SK-N-SH (cell line): Measurements from ENCODE around the gene BMP7. TPM values are rescaled to one million over a fixed set of nuclear protein-coding genes. Genes with fewer than 3 reads are reported as not detected.

Experiments used
- CTCF ChIA-PET: fragments of 300-600, 350-600 bp; formaldehyde crosslinking; extraction: SDS; loops from one replicate; lab custom pipeline; 2021; lab: Yijun Ruan, JAX
- POLR2A ChIA-PET: fragments of 350-600 bp; sonication (Branson Sonifier 250); formaldehyde crosslinking; extraction: SDS; loops from one replicate; lab custom pipeline; 2020; ENCODE audit warnings: antibody characterized with exemption, inconsistent platforms; lab: Yijun Ruan, JAX
- DNase-seq: peaks from one replicate; pipeline ENCODE4 v3.0.0; 2012
- H2AFZ ChIP-seq: fragments of 200-600 bp; sonication (generic); 2 replicates; pipeline ENCODE4 v1.8.1; 2016; ENCODE audit warnings: antibody characterized with exemption, mild to moderate bottlenecking, low read depth
- H3F3A ChIP-seq: fragments of 200-600 bp; sonication (generic); replicated peaks from 2 replicates; pipeline ENCODE3; 2016; ENCODE audit warnings: antibody characterized with exemption, mild to moderate bottlenecking; ENCODE audit not compliant: insufficient read depth
- H3K27ac ChIP-seq, 2 experiments: fragments of 200-500 bp in 1 of 2; fragments of 200-600 bp in 1 of 2; sonication (Bioruptor generic) in 1 of 2; sonication (generic), shearing (Covaris generic) in 1 of 2; 2 replicates each; pipeline versions ENCODE4 v1.5.1 to v1.6.1; 2014 to 2016; ENCODE audit warnings: low read depth in 2 of 2, inconsistent platforms in 1 of 2, low read length in 1 of 2, mild to moderate bottlenecking in 1 of 2, mixed read lengths in 1 of 2
- H3K27me3 ChIP-seq: fragments of 200-600 bp; sonication (generic), shearing (Covaris generic); 2 replicates; pipeline ENCODE4 v1.6.1; 2016; ENCODE audit warnings: mixed run types; ENCODE audit not compliant: insufficient read depth
- H3K36me3 ChIP-seq, 2 experiments: fragments of 200-500 bp in 1 of 2; fragments of 200-600 bp in 1 of 2; sonication (Bioruptor generic) in 1 of 2; sonication (generic) in 1 of 2; replicated peaks in 1 of 2; 2 replicates each; pipeline versions ENCODE3 to v1.5.1; 2014 to 2016; ENCODE audit warnings: low read length in 1 of 2, mild to moderate bottlenecking in 1 of 2; ENCODE audit not compliant: insufficient read depth in 2 of 2, control insufficient read depth in 1 of 2
- H3K4me1 ChIP-seq, 2 experiments: fragments of 200-500 bp in 1 of 2; fragments of 200-600 bp in 1 of 2; sonication (Bioruptor generic) in 1 of 2; sonication (generic), shearing (Covaris generic) in 1 of 2; 2 replicates each; pipeline versions ENCODE4 v1.5.1 to v1.6.1; 2014 to 2016; ENCODE audit warnings: low read depth in 1 of 2, low read length in 1 of 2, mixed run types in 1 of 2; ENCODE audit not compliant: insufficient read depth in 2 of 2, control insufficient read depth in 1 of 2
- H3K4me2 ChIP-seq: fragments of 200-600 bp; sonication (generic), shearing (Covaris generic); 2 replicates; pipeline ENCODE4 v1.6.1; 2017; ENCODE audit warnings: mixed run types
- H3K4me3 ChIP-seq, 2 experiments: fragments of 200-500 bp in 1 of 2; fragments of 200-600 bp in 1 of 2; sonication (Bioruptor generic) in 1 of 2; sonication (generic), shearing (Covaris generic) in 1 of 2; 2 replicates each; pipeline versions ENCODE4 v1.5.1 to v1.8.1; 2014 to 2016; ENCODE audit warnings: low read depth in 2 of 2, inconsistent platforms in 1 of 2, low read length in 1 of 2, mild to moderate bottlenecking in 1 of 2, mixed read lengths in 1 of 2, moderate library complexity in 1 of 2
- H3K79me2 ChIP-seq: fragments of 200-600 bp; sonication (generic); 2 replicates; pipeline ENCODE4 v1.8.1; 2017; ENCODE audit warnings: mild to moderate bottlenecking; ENCODE audit not compliant: insufficient read depth
- H3K9ac ChIP-seq: fragments of 200-600 bp; sonication (generic); 2 replicates; pipeline ENCODE4 v1.6.1; 2017; ENCODE audit warnings: mixed run types
- H3K9me2 ChIP-seq: fragments of 200-600 bp; sonication (generic); 2 replicates; pipeline ENCODE4 v1.6.1; 2017; ENCODE audit warnings: mixed run types
- H3K9me3 ChIP-seq: fragments of 200-600 bp; sonication (generic); 2 replicates; pipeline ENCODE4 v1.6.1; 2017; ENCODE audit warnings: mixed run types, mild to moderate bottlenecking, moderate library complexity
- H4K20me1 ChIP-seq: fragments of 200-600 bp; sonication (generic); 2 replicates; pipeline ENCODE4 v1.6.1; 2017; ENCODE audit warnings: mild to moderate bottlenecking, mixed run types; ENCODE audit not compliant: insufficient read depth
- CHD2 ChIP-seq: fragments of 150-350 bp; IDR thresholded peaks from 2 replicates; pipeline ENCODE4 v1.6.1; 2018; ENCODE audit warnings: low read length; ENCODE audit not compliant: partially characterized antibody
- FOXJ3 ChIP-seq: sonication (generic); formaldehyde crosslinking; IDR thresholded peaks from 2 replicates; pipeline ENCODE4 v1.5.1; 2020; ENCODE audit warnings: mild to moderate bottlenecking, missing genetic modification reagents
- FOXM1 ChIP-seq: IDR thresholded peaks from 2 replicates; pipeline ENCODE4 v1.4.0; 2012; ENCODE audit warnings: low read depth, mild to moderate bottlenecking
- GABPA ChIP-seq: IDR thresholded peaks from 2 replicates; pipeline ENCODE4 v1.4.0; 2012; ENCODE audit warnings: low read depth, mild to moderate bottlenecking
- GATA2 ChIP-seq: sonication (generic); formaldehyde crosslinking; IDR thresholded peaks from 2 replicates; pipeline ENCODE4 v1.5.0; 2020; ENCODE audit warnings: mild to moderate bottlenecking, missing genetic modification reagents
- IRF3 ChIP-seq: fragments of 150-350 bp; IDR thresholded peaks from 2 replicates; pipeline ENCODE4 v1.6.1; 2016; ENCODE audit warnings: mild to moderate bottlenecking, low read depth, low read length
- JUND ChIP-seq: IDR thresholded peaks from 2 replicates; pipeline ENCODE4 v1.4.0; 2012
- NFIC ChIP-seq: IDR thresholded peaks from 2 replicates; pipeline ENCODE4 v1.4.0; 2012; ENCODE audit warnings: borderline replicate concordance
- PBX3 ChIP-seq: IDR thresholded peaks from 2 replicates; pipeline ENCODE4; 2012
- POLR2AphosphoS5 ChIP-seq: IDR thresholded peaks from 2 replicates; pipeline ENCODE4 v1.6.1; 2012; ENCODE audit warnings: low read depth, low read length
- RAD21 ChIP-seq: IDR thresholded peaks from 2 replicates; pipeline ENCODE4 v1.6.1; 2012; ENCODE audit warnings: mild to moderate bottlenecking, low read length
- REST ChIP-seq: IDR thresholded peaks from 2 replicates; pipeline ENCODE4 v1.6.1; 2012; ENCODE audit warnings: mild to moderate bottlenecking, low read depth, low read length, moderate library complexity
- RFX5 ChIP-seq: IDR thresholded peaks from 2 replicates; pipeline ENCODE4 v1.6.1; 2012; ENCODE audit warnings: mild to moderate bottlenecking, improper control_type of control experiment, low read length
- USF1 ChIP-seq: IDR thresholded peaks from 2 replicates; pipeline ENCODE4 v1.4.0; 2012; ENCODE audit warnings: low read depth, borderline replicate concordance
- ZBTB33 ChIP-seq: IDR thresholded peaks from 2 replicates; pipeline ENCODE4 v1.4.0; 2012; ENCODE audit warnings: low read depth, borderline replicate concordance
- WGBS: methylation state at CpG from one replicate; pipeline ENCODE4 v1.1.6; 2017; ENCODE audit warnings: low lambda C conversion rate; 5-methylcytosine and 5-hydroxymethylcytosine counted together
- polyA plus RNA-seq, 3 experiments: library from polyadenylated mRNA; depleted of rRNA; stranded (reverse); fragments of >200 nt; gene quantifications; 2 replicates each; pipeline ENCODE4 v1.2.3, GENCODE V29; 2012

The BMP7 gene
- polyA plus RNA-seq, 1 of the 3 experiments (the other 2 are of a cell fraction) = not detected

- TF ChIP-seq REST = no peak
- peak; percentile 61 for TF ChIP-seq CHD2
- TF ChIP-seq FOXJ3 = peak; percentile 89
- no peak for TF ChIP-seq POLR2AphosphoS5
- TF ChIP-seq NFIC = no peak
Measured at GRCh38 chr20:57241363-57241991, 25.0 kb downstream of the BMP7 start (continued).

- Histone ChIP-seq H3K4me3 (no peak overlapping the region), H3K27ac (peak overlapping the region in 1 of 2 experiments; percentile 95; a peak in 2 of 4 replicates), H4K20me1 (no peaks in the 10 kb centered on the region), H3K27me3 (no peaks in the 10 kb centered on the region), H3K9ac (no peak overlapping the region), H3K9me3 (no peaks in the 10 kb centered on the region), H3K79me2 (no peaks in the 10 kb centered on the region), H3K4me2 (no peak overlapping the region), H3K9me2 (no peaks in the 10 kb centered on the region), H2AFZ (no peak overlapping the region), H3K36me3 (no peaks in the 10 kb centered on the region), H3F3A (no peaks in the 10 kb centered on the region), H3K4me1 (peaks cover 0 to 38% of the 10 kb centered on the region in 2 experiments; a peak in 1 of 4 replicates)
- no peak for DNase-seq
- POLR2A ChIA-PET = interaction anchor here (1.5 kb wide), 1 partner anchor 16 kb away, joined by 4 read pairs; no protein-coding TSS in a partner anchor
- 14% methylated on average over 7 of the region's 8 CpGs for WGBS
- CTCF ChIA-PET = interaction anchor here (1.0 to 6.0 kb wide), 5 partner anchors 16 to 151 kb away, joined by 3 to 38 read pairs (median 5); no protein-coding TSS in a partner anchor
- TF ChIP-seq JUND = no peak
- TF ChIP-seq REST = no peak
- no peak for TF ChIP-seq GABPA
- no peak for TF ChIP-seq GATA2 (CRISPR knock-in tag)
- TF ChIP-seq RFX5 = no peak
- TF ChIP-seq FOXJ3 = no peak
- TF ChIP-seq FOXM1 = no peak
- no peak for TF ChIP-seq ZBTB33
- TF ChIP-seq IRF3 = no peak
- no peak for TF ChIP-seq RAD21
- TF ChIP-seq POLR2AphosphoS5 = no peak
- no peak for TF ChIP-seq PBX3
- TF ChIP-seq USF1 = no peak
Measured at GRCh38 chr20:57240581-57241362, 25.7 kb downstream of the BMP7 start.
